ENCODE measurements around the gene CNTNAP5.

DNA sequence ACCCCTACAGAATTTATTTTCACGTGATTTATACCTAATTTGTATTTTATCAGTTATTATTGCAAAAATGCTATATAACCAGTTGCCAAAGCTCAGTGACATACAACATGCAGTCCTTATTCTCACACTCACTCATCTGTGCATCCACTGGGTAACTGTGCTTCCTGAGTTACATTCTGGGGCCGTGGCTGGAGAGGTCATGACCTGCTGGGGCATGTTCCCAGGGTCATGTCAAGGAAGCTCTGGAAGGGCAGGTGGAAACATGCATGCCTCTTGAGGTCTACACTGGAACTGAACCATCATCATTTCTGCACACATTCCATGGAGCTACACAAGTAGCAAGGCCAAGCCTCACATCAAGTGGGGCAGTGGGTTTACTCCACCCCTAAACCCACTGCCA lies 715.5 kb downstream of the CNTNAP5 start:
- no peak for TF ChIP-seq CREB1 (IDR thresholded peaks at IDR 0.05)
- TF ChIP-seq KDM1A (IDR thresholded peaks at IDR 0.05; ENCODE audit: borderline replicate concordance, low read length) = no peak
- TF ChIP-seq SRF (IDR thresholded peaks at IDR 0.05; ENCODE audit: low read depth, low read length) = no peak

Measured in H1 (cell line).